PC-9 (cell line): ENCODE measurements around the gene ARHGAP44. TPM values are rescaled to one million over a fixed set of nuclear protein-coding genes. Genes with fewer than 3 reads are reported as not detected.

ENCODE experiments used
- BruUV-seq: library from RNA; stranded (reverse); fragments of 400-500 nt; replicated peaks from 2 replicates; lab custom pipeline; 2021; lab: Mats Ljungman, UMichigan
- CTCF ChIA-PET: fragments of 300-600 bp; sonication (Branson Sonifier 250); formaldehyde crosslinking; loops from one replicate; lab custom pipeline; 2022; ENCODE audit warnings: antibody characterized with exemption; lab: Charles Lee
- POLR2A ChIA-PET: fragments of 300-600 bp; sonication (Branson Sonifier 250); formaldehyde crosslinking; loops from one replicate; lab custom pipeline; 2022; ENCODE audit warnings: antibody characterized with exemption; ENCODE audit not compliant: unreplicated experiment; lab: Charles Lee
- DNase-seq, 2 experiments: peaks; one replicate each; pipeline versions ENCODE4 v3.0.0 to v3.0.0-alpha.2; 2015 to 2022; ENCODE audit warnings: mixed read lengths in 1 of 2
- H2AFZ ChIP-seq: fragments of 200-600 bp; sonication (generic); 2 replicates; pipeline ENCODE4 v1.8.1; 2017; ENCODE audit warnings: antibody characterized with exemption
- H3F3A ChIP-seq: fragments of 200-600 bp; sonication (generic); 2 replicates; pipeline ENCODE4 v1.8.1; 2017; ENCODE audit warnings: antibody characterized with exemption, mild to moderate bottlenecking, low read depth; ENCODE audit not compliant: insufficient read depth
- H3K27ac ChIP-seq: fragments of 200-600 bp; sonication (generic); 2 replicates; pipeline ENCODE4 v1.6.1; 2016; ENCODE audit warnings: mixed run types
- H3K27me3 ChIP-seq: fragments of 200-600 bp; sonication (generic); 2 replicates; pipeline ENCODE4 v1.6.1; 2016; ENCODE audit warnings: low read depth, mixed run types; ENCODE audit not compliant: insufficient read depth
- H3K36me3 ChIP-seq: fragments of 200-600 bp; sonication (generic); 2 replicates; pipeline ENCODE4 v1.6.1; 2016; ENCODE audit warnings: low read depth, mixed run types
- H3K4me1 ChIP-seq: fragments of 200-600 bp; sonication (generic); replicated peaks from 2 replicates; pipeline ENCODE4 v1.6.1; 2016; ENCODE audit warnings: mixed run types; ENCODE audit not compliant: insufficient read depth
- H3K4me2 ChIP-seq: fragments of 200-600 bp; sonication (generic); 2 replicates; pipeline ENCODE4 v1.6.1; 2017; ENCODE audit warnings: mixed run types
- H3K4me3 ChIP-seq: fragments of 200-600 bp; sonication (generic); 2 replicates; pipeline ENCODE4 v1.6.1; 2016; ENCODE audit warnings: mixed run types
- H3K79me2 ChIP-seq: fragments of 200-600 bp; sonication (generic); 2 replicates; pipeline ENCODE4 v1.6.1; 2017; ENCODE audit warnings: low read depth, mixed run types
- H3K9me2 ChIP-seq: fragments of 200-600 bp; sonication (generic); 2 replicates; pipeline ENCODE4 v1.8.1; 2017; ENCODE audit warnings: mild to moderate bottlenecking; ENCODE audit not compliant: insufficient read depth
- H3K9me3 ChIP-seq: fragments of 200-600 bp; sonication (generic); 2 replicates; pipeline ENCODE4 v1.8.1; 2016; ENCODE audit warnings: low read depth; ENCODE audit not compliant: insufficient read depth
- H4K20me1 ChIP-seq: fragments of 200-600 bp; sonication (generic); 2 replicates; pipeline ENCODE4 v1.8.1; 2017; ENCODE audit not compliant: insufficient read depth
- CTCF ChIP-seq: fragments of 200-600 bp; sonication (generic); conservative IDR thresholded peaks from 2 replicates; pipeline ENCODE4 v1.6.1; 2017; ENCODE audit warnings: mixed run types, antibody characterized with exemption, mild to moderate bottlenecking, moderate library complexity
- EZH2 ChIP-seq: fragments of 200-600 bp; sonication (generic); IDR thresholded peaks from 2 replicates; pipeline ENCODE4 v1.8.0; 2017; ENCODE audit warnings: antibody characterized with exemption, low read depth
- intact Hi-C: fragments of 100-400 bp; cut with micrococcal nuclease; formaldehyde crosslinking; loops from one replicate; pipeline ENCODE4 v1.10.0; 2022; ENCODE audit not compliant: unreplicated experiment
- total RNA-seq: library from RNA; stranded (reverse); gene quantifications from 2 replicates; pipeline ENCODE4 v1.2.3, GENCODE V29; 2021

ARHGAP44 gene
- total RNA-seq, 1 experiment from 2014 or later = not detected

DNA sequence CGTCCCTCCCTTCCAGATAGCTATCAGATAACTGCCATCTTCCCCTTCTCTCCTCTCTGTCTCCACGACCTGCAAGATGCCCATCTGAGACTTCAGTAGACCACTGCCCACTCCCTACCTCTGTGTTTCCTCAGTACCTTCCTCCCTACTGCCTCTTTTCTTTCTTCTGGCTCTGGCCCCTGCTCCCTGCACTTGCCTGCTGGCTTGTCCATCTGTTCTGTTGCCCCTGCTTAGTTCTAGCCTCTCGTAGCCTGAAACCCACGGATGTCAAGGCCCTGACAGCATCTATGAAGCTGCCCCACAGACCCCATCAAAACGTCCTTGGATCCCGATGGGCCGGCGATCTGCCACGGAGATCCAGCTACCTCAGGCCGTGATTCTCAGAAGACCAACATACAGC lies 175.5 kb downstream of the ARHGAP44 start:
- Histone ChIP-seq H4K20me1 (no peaks in the 10 kb centered on the region), H3F3A (no peaks in the 10 kb centered on the region), H3K27me3 (peaks cover 53% of the 10 kb centered on the region), H3K79me2 (no peaks in the 10 kb centered on the region), H3K4me3 (no peak overlapping the region), H3K9me3 (no peaks in the 10 kb centered on the region), H3K9me2 (no peaks in the 10 kb centered on the region), H3K4me1 (no peaks in the 10 kb centered on the region), H3K36me3 (no peaks in the 10 kb centered on the region), H3K4me2 (no peak overlapping the region), H2AFZ (no peak overlapping the region), H3K27ac (no peak overlapping the region)
- intact Hi-C loops = no loop called here
- POLR2A ChIA-PET = no interaction called here
- no TSS peak for BruUV-seq
- TF ChIP-seq EZH2 = no peak
- no peak for TF ChIP-seq CTCF
- CTCF ChIA-PET = no interaction called here
- no peak for DNase-seq

DNA sequence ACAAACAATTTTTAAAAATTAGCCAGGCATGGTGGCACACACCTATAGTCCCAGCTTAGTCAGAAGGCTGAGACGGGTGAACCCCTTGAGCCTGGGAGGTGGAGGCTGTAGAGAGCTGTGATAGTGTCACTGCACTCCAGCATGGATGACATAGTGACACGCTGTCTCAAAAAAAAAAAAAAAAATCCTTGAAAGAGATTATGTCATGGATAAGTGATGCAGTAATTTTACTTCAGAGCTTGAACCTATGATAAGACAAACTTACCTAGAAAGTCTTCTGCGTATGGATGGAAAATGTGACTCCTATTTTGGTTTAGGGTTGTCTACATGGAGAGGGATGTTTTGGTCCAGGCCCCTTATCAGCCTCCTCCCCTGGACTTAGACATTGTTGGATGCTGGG lies 176.7 kb downstream of the ARHGAP44 start:
- ChIA-PET POLR2A (no interaction called here), CTCF (no interaction called here)
- no peak overlapping the region for H3K4me2 ChIP-seq
- H3K4me1 ChIP-seq = no peaks in the 10 kb centered on the region
- intact Hi-C loops = no loop called here
- H3K9me2 ChIP-seq = no peaks in the 10 kb centered on the region
- H3K36me3 ChIP-seq = no peaks in the 10 kb centered on the region
- H3K27ac ChIP-seq = no peak overlapping the region
- no peaks in the 10 kb centered on the region for H3K79me2 ChIP-seq
- DNase-seq = no peak
- H3K4me3 ChIP-seq = no peak overlapping the region
- no peaks in the 10 kb centered on the region for H4K20me1 ChIP-seq
- H2AFZ ChIP-seq = no peak overlapping the region
- peaks cover 52% of the 10 kb centered on the region for H3K27me3 ChIP-seq
- H3F3A ChIP-seq = no peaks in the 10 kb centered on the region
- TF ChIP-seq CTCF (no peak), EZH2 (no peak)
- no peaks in the 10 kb centered on the region for H3K9me3 ChIP-seq
- BruUV-seq = no TSS peak

- intact Hi-C loops = no loop called here
- H3K9me2 ChIP-seq = no peaks in the 10 kb centered on the region
- DNase-seq = no peak
- no peak overlapping the region for H3K4me2 ChIP-seq
- H2AFZ ChIP-seq = no peak overlapping the region
- no peak overlapping the region for H3K4me3 ChIP-seq
- no peaks in the 10 kb centered on the region for H4K20me1 ChIP-seq
- H3K9me3 ChIP-seq = no peaks in the 10 kb centered on the region
- no peak for TF ChIP-seq CTCF
- TF ChIP-seq EZH2 = no peak
- peaks cover 49% of the 10 kb centered on the region for H3K27me3 ChIP-seq
- POLR2A ChIA-PET = no interaction called here
- no peaks in the 10 kb centered on the region for H3K36me3 ChIP-seq
- no peak overlapping the region for H3K27ac ChIP-seq
- CTCF ChIA-PET = no interaction called here
- no peaks in the 10 kb centered on the region for H3K79me2 ChIP-seq
- no TSS peak for BruUV-seq
- no peaks in the 10 kb centered on the region for H3F3A ChIP-seq
- H3K4me1 ChIP-seq = no peaks in the 10 kb centered on the region
Measured at GRCh38 chr17:12966413-12966812, 177.1 kb downstream of the ARHGAP44 start.
